HepG2 (cell line): ENCODE data around the gene MMP23B. TPM values are rescaled to one million over a fixed set of nuclear protein-coding genes. Genes with fewer than 3 reads are reported as not detected.

Experiments used
- ATAC-seq: fragments of 200-7000 bp; cut with Tn5 transposase; 3 replicates; pipeline ENCODE4 v1.9.1; 2020; ENCODE audit warnings: mild to moderate bottlenecking, moderate library complexity
- BruUV-seq: library from RNA; stranded (reverse); fragments of 400-500 nt; replicated peaks from 2 replicates; lab custom pipeline; 2021; lab: Mats Ljungman, UMichigan
- CTCF ChIA-PET: fragments of 300-600 bp; formaldehyde crosslinking; extraction: SDS; loops from one replicate; lab custom pipeline; 2021; ENCODE audit warnings: low total read pairs, inconsistent platforms, low intra/inter-chr PET ratio; lab: Yijun Ruan, JAX
- POLR2A ChIA-PET: fragments of 350-600 bp; sonication (Branson Sonifier 250); formaldehyde crosslinking; loops from one replicate; lab custom pipeline; 2020; ENCODE audit warnings: antibody characterized with exemption, inconsistent platforms; lab: Yijun Ruan, JAX
- DNase-seq: peaks from one replicate; pipeline ENCODE4 v3.0.0-alpha.2; 2015; ENCODE audit warnings: low spot score
- FAIRE-seq: peaks from 3 replicates; lab custom pipeline; 2011; peaks lifted over from hg19 to GRCh38; lab: Jason Lieb, UNC
- H2AFZ ChIP-seq: one replicate; pipeline ENCODE4 v1.6.1; 2011; ENCODE audit warnings: low read length, inconsistent platforms
- H3K27ac ChIP-seq: fragments of 300-600 bp; 3 replicates; pipeline ENCODE4 v1.8.0; 2011; ENCODE audit warnings: mixed run types, mild to moderate bottlenecking, mixed read lengths, low read length, inconsistent platforms; ENCODE audit not compliant: insufficient read depth; ENCODE audit errors: extremely low read length
- H3K27me3 ChIP-seq, 2 experiments: fragments of 200-600 bp in 1 of 2; 2 replicates in 1 of 2; 3 replicates in 1 of 2; pipeline versions ENCODE4 v1.6.0 to v1.8.0; 2011; ENCODE audit warnings: low read length in 2 of 2, mild to moderate bottlenecking in 2 of 2, moderate library complexity in 2 of 2, inconsistent platforms in 1 of 2; ENCODE audit not compliant: insufficient read depth in 2 of 2, control insufficient read depth in 1 of 2
- H3K36me3 ChIP-seq, 2 experiments: fragments of 200-600 bp in 1 of 2; replicated peaks in 1 of 2; 2 replicates in 1 of 2; 3 replicates in 1 of 2; pipeline versions ENCODE4 v1.5.1 to v1.8.0; 2011; ENCODE audit warnings: low read length in 2 of 2, inconsistent platforms in 1 of 2; ENCODE audit not compliant: insufficient read depth in 2 of 2, control insufficient read depth in 1 of 2
- H3K4me1 ChIP-seq: 2 replicates; pipeline ENCODE4 v1.5.1; 2012; ENCODE audit warnings: low read length, inconsistent platforms; ENCODE audit not compliant: insufficient read depth
- H3K4me2 ChIP-seq: 2 replicates; pipeline ENCODE4 v1.6.0; 2011; ENCODE audit warnings: low read depth, low read length, inconsistent platforms
- H3K4me3 ChIP-seq, 3 experiments: fragments of 200-600 bp in 1 of 3; sonication (generic), shearing (Covaris generic) in 1 of 3; replicated peaks in 1 of 3; 2 replicates each; pipeline ENCODE4 v1.5.1; 2011 to 2016; ENCODE audit warnings: low read length in 3 of 3, inconsistent platforms in 2 of 3, low read depth in 2 of 3, mild to moderate bottlenecking in 2 of 3, control low read depth in 1 of 3, mixed read lengths in 1 of 3; ENCODE audit not compliant: insufficient read depth in 1 of 3
- H3K79me2 ChIP-seq: one replicate; pipeline ENCODE4 v1.6.1; 2011; ENCODE audit warnings: low read length, inconsistent platforms; ENCODE audit not compliant: insufficient read depth
- H3K9ac ChIP-seq: 2 replicates; pipeline ENCODE4 v1.6.0; 2011; ENCODE audit warnings: mild to moderate bottlenecking, low read depth, low read length, inconsistent platforms; ENCODE audit not compliant: insufficient read depth
- H3K9me3 ChIP-seq: 2 replicates; pipeline ENCODE4 v1.5.1; 2012; ENCODE audit warnings: mild to moderate bottlenecking, low read length
- H4K20me1 ChIP-seq: 2 replicates; pipeline ENCODE4 v1.6.0; 2011; ENCODE audit warnings: inconsistent platforms, mild to moderate bottlenecking, low read length, moderate library complexity; ENCODE audit not compliant: insufficient read depth
- CCAR2 ChIP-seq: fragments of 200-400 bp; formaldehyde crosslinking; optimal IDR thresholded peaks from 2 replicates; pipeline ENCODE3; 2018; ENCODE audit warnings: low read depth, mild to moderate bottlenecking, low read length, moderate library complexity
- FOXM1 ChIP-seq: sonication (generic); formaldehyde crosslinking; IDR thresholded peaks from 2 replicates; pipeline ENCODE4 v1.5.0; 2020; ENCODE audit warnings: missing genetic modification reagents
- IRX3 ChIP-seq: sonication (generic); formaldehyde crosslinking; IDR thresholded peaks from 2 replicates; pipeline ENCODE4 v1.8.1; 2023; ENCODE audit warnings: mild to moderate bottlenecking, low read depth, missing genetic modification reagents, borderline replicate concordance
- MTA1 ChIP-seq: sonication (generic); formaldehyde crosslinking; IDR thresholded peaks from 2 replicates; pipeline ENCODE4 v1.4.0; 2020; ENCODE audit warnings: missing genetic modification reagents, mild to moderate bottlenecking, borderline replicate concordance
- MXD1 ChIP-seq: sonication (generic); formaldehyde crosslinking; IDR thresholded peaks from 2 replicates; pipeline ENCODE4 v1.4.0; 2020; ENCODE audit warnings: mild to moderate bottlenecking, missing genetic modification reagents
- MYC ChIP-seq: sonication (generic); formaldehyde crosslinking; IDR thresholded peaks from 2 replicates; pipeline ENCODE4 v1.9.0; 2021; ENCODE audit warnings: missing genetic modification reagents, borderline replicate concordance
- NFE2L2 ChIP-seq: fragments of 150-350 bp; IDR thresholded peaks from 2 replicates; pipeline ENCODE4 v1.6.1; 2014; ENCODE audit warnings: low read length
- REPIN1 ChIP-seq: sonication (generic); formaldehyde crosslinking; IDR thresholded peaks from 2 replicates; pipeline ENCODE4 v1.8.0; 2022; ENCODE audit warnings: missing genetic modification reagents, low read depth, mild to moderate bottlenecking, borderline replicate concordance
- SALL1 ChIP-seq: sonication (generic); formaldehyde crosslinking; IDR thresholded peaks from 2 replicates; pipeline ENCODE4 v1.8.0; 2022; ENCODE audit warnings: mild to moderate bottlenecking, missing genetic modification reagents
- U2AF2 ChIP-seq: fragments of 200-400 bp; formaldehyde crosslinking; IDR thresholded peaks from 2 replicates; pipeline ENCODE4 v1.6.1; 2017; ENCODE audit warnings: low read depth, mild to moderate bottlenecking, low read length
- ZBTB2 ChIP-seq: sonication (generic); formaldehyde crosslinking; IDR thresholded peaks from 2 replicates; pipeline ENCODE4 v1.8.0; 2022; ENCODE audit warnings: low read depth, missing genetic modification reagents
- ZFX ChIP-seq: sonication (generic); formaldehyde crosslinking; IDR thresholded peaks from 2 replicates; pipeline ENCODE4 v1.4.0; 2020; ENCODE audit warnings: mild to moderate bottlenecking, low read depth, missing genetic modification reagents, moderate library complexity
- ZFY ChIP-seq: sonication (generic); formaldehyde crosslinking; IDR thresholded peaks from 2 replicates; pipeline ENCODE4 v1.4.0; 2020; ENCODE audit warnings: missing genetic modification reagents
- ZNF382 ChIP-seq: sonication (generic); formaldehyde crosslinking; IDR thresholded peaks from 2 replicates; pipeline ENCODE4 v1.5.0; 2020; ENCODE audit warnings: missing genetic modification reagents, mild to moderate bottlenecking, borderline replicate concordance
- ZNF446 ChIP-seq: sonication (generic); formaldehyde crosslinking; IDR thresholded peaks from 2 replicates; pipeline ENCODE4 v1.5.0; 2020; ENCODE audit warnings: mild to moderate bottlenecking, missing genetic modification reagents
- ZNF563 ChIP-seq: sonication (generic); formaldehyde crosslinking; IDR thresholded peaks from 2 replicates; pipeline ENCODE4 v1.8.0; 2022; ENCODE audit warnings: mild to moderate bottlenecking, moderate library complexity, missing genetic modification reagents
- ZNF605 ChIP-seq: sonication (generic); formaldehyde crosslinking; IDR thresholded peaks from 2 replicates; pipeline ENCODE4 v1.8.0; 2022; ENCODE audit warnings: mild to moderate bottlenecking, missing genetic modification reagents
- ZNF773 ChIP-seq: sonication (generic); formaldehyde crosslinking; IDR thresholded peaks from 2 replicates; pipeline ENCODE4 v1.4.0; 2020; ENCODE audit warnings: missing genetic modification reagents, borderline replicate concordance
- ZNF800 ChIP-seq: sonication (generic); formaldehyde crosslinking; IDR thresholded peaks from 2 replicates; pipeline ENCODE4 v1.4.0; 2020; ENCODE audit warnings: missing genetic modification reagents
- WGBS: methylation state at CpG from one replicate; pipeline ENCODE4 v1.1.6; 2017; ENCODE audit warnings: low lambda C conversion rate; 5-methylcytosine and 5-hydroxymethylcytosine counted together
- in situ Hi-C: cut with HindIII; loops from 2 replicates; pipeline ENCODE4 v1.10.0; 2017; ENCODE audit warnings: low pct_unique_long_range_greater_than_20kb; ENCODE audit not compliant: extremely low pct_ligation_motif_present
- intact Hi-C: fragments of 100-400 bp; cut with micrococcal nuclease; formaldehyde crosslinking; loops from one replicate; pipeline ENCODE4 v1.10.0; 2022; ENCODE audit not compliant: unreplicated experiment
- polyA plus RNA-seq, 8 experiments: library from polyadenylated mRNA; depleted of rRNA in 3 of 8; stranded (reverse) in 7 of 8; unstranded in 1 of 8; fragments of >200 nt; fragmentation: Illumina TruSeq in 4 of 8; extraction: Trizol in 4 of 8; gene quantifications; 2 replicates each; pipeline versions ENCODE4 v1.2.1 to v1.2.3, GENCODE V29; 2011 to 2016; ENCODE audit warnings: low read depth in 4 of 8, missing spikeins in 1 of 8, mixed read lengths in 1 of 8; ENCODE audit not compliant: insufficient read depth in 1 of 8
- total RNA-seq, 5 experiments: library from RNA; depleted of rRNA; stranded (reverse); fragments of >200 nt; fragmentation: Illumina TruSeq; extraction: Trizol; gene quantifications; 2 replicates each; pipeline ENCODE4 v1.2.3, GENCODE V29; 2016; ENCODE audit warnings: low read depth in 1 of 5

Gene MMP23B
- total and polyA plus RNA-seq, 2 of the 13 experiments (the other 11 are each of a cell fraction or from before 2014, with no cell fraction given), result 0.61 to 0.75 TPM

- no peak for TF ChIP-seq ZBTB2
- no peak for TF ChIP-seq NFE2L2
These were observed 33.3 kb upstream of the MMP23B start (continued) for GRCh38 chr1:1598720-1599029.

- Histone ChIP-seq H3K36me3 (no peaks in the 10 kb centered on the region), H3K9me3 (no peaks in the 10 kb centered on the region), H3K79me2 (no peaks in the 10 kb centered on the region), H3K9ac (no peak overlapping the region), H2AFZ (no peak overlapping the region), H3K4me1 (peaks cover 48% of the 10 kb centered on the region), H3K4me3 (peak overlapping the region; percentile 12 to 54 (median 23); a peak in 3 of 6 replicates), H4K20me1 (no peaks in the 10 kb centered on the region), H3K4me2 (peak overlapping the region; percentile 60), H3K27ac (no peak overlapping the region), H3K27me3 (peaks cover 9 to 35% of the 10 kb centered on the region in 2 experiments)
- ATAC-seq, result no peak
- no peak for DNase-seq
- intact Hi-C loops (no loop called here), in situ Hi-C loops (no loop called here)
- FAIRE-seq, result no peak
- POLR2A ChIA-PET, result no interaction called here
- CTCF ChIA-PET, result no interaction called here
- BruUV-seq, result no TSS peak
- WGBS, result 84% methylated on average over 38 of the region's 111 CpGs
- TF ChIP-seq SALL1 (CRISPR knock-in tag) (0 out of 2 replicates have a peak, but pooled peaks have one; percentile 9), ZNF773 (CRISPR knock-in tag) (peak; percentile 37; the same call in 1 of the 2 replicates), ZFX (peak; percentile 27; the same call in 1 of the 2 replicates), ZNF446 (peak; percentile 71; the same call in 1 of the 2 replicates), ZNF563 (CRISPR knock-in tag) (peak; percentile 89; the same call in 1 of the 2 replicates), MTA1 (peak; percentile 44; the same call in 1 of the 2 replicates), REPIN1 (CRISPR knock-in tag) (no peak), MYC (peak; percentile 52; the same call in 1 of the 2 replicates), ZNF382 (CRISPR knock-in tag) (no peak), ZNF605 (CRISPR knock-in tag) (no peak), ZNF800 (CRISPR knock-in tag) (peak; percentile 48; the same call in 1 of the 2 replicates), MXD1 (peak; percentile 37; the same call in 1 of the 2 replicates), U2AF2 (no peak), IRX3 (CRISPR knock-in tag) (peak; percentile 59; the same call in 1 of the 2 replicates), FOXM1 (CRISPR knock-in tag) (0 out of 2 replicates have a peak, but pooled peaks have one; percentile 15), ZFY (peak; percentile 43), CCAR2 (no peak)
These were observed 32.7 kb upstream of the MMP23B start for GRCh38 chr1:1599030-1599934.
